Stimulated activated naive CD8-positive, alpha-beta T cell treated with anti-CD3 and anti-CD28 coated beads, Interleukin-15, amount 100 ng/mL, for 72 hours (primary cell): ENCODE results near the gene NBEA.
"Not testable (repeated sequence)": the region's sequence is repeated elsewhere in the genome, so short reads cannot be mapped to it uniquely, and the experiment has no call there.

Experiments used
- ATAC-seq: fragments of 150-1000 bp; cut with Tn5 transposase; 2 replicates; pipeline ENCODE4 v1.10.0; 2021; ENCODE audit warnings: mild to moderate bottlenecking, moderate library complexity
- DNase-seq, 2 donors: peaks; one replicate each; pipeline ENCODE4 v3.0.0; 2021 to 2022
- H3K27ac Mint-ChIP-seq, 2 donors: one replicate each; pipeline ENCODE4 v1.8.0; 2022; ENCODE audit warnings: mild to moderate bottlenecking in 2 of 2, mixed read lengths in 2 of 2, moderate library complexity in 2 of 2
- H3K27me3 Mint-ChIP-seq: one replicate; pipeline ENCODE4 v1.8.0; 2022; ENCODE audit warnings: mixed read lengths
- H3K4me1 Mint-ChIP-seq: one replicate; pipeline ENCODE4 v1.8.0; 2022; ENCODE audit warnings: mild to moderate bottlenecking, mixed read lengths
- H3K4me3 Mint-ChIP-seq, 2 donors: one replicate each; pipeline ENCODE4 v1.8.0; 2022; ENCODE audit warnings: mild to moderate bottlenecking in 2 of 2, mixed read lengths in 2 of 2, moderate library complexity in 1 of 2
- H3K9me3 Mint-ChIP-seq, 2 donors: one replicate each; pipeline ENCODE4 v1.8.0; 2022; ENCODE audit warnings: mixed read lengths in 2 of 2

NBEA gene

GRCh38 chr13:34941436-34941834 lies 635 bp upstream of the NBEA start:
- Mint-ChIP-seq H3K9me3 (no peaks in the 10 kb centered on the region), H3K27me3 (peaks cover 42% of the 10 kb centered on the region), H3K4me1 (peaks cover 19% of the 10 kb centered on the region), H3K27ac (no peak overlapping the region), H3K4me3 (peak overlapping the region; percentile 93 to 95)
- DNase-seq (no peak), ATAC-seq (no peak)

- H3K9me3 Mint-ChIP-seq = no peaks in the 10 kb centered on the region
- H3K4me3 Mint-ChIP-seq = peak overlapping the region; percentile 93 to 95
- peak; percentile 44 for ATAC-seq
Observed at GRCh38 chr13:34942732-34943435, 814 bp downstream of the NBEA start.

GRCh38 chr13:34943436-34944273 lies 1.6 kb downstream of the NBEA start:
- peaks cover 19% of the 10 kb centered on the region for H3K4me1 Mint-ChIP-seq
- DNase-seq (peak; percentile 4 to 13), ATAC-seq (peak; percentile 84)
- no peaks in the 10 kb centered on the region for H3K9me3 Mint-ChIP-seq
- H3K4me3 Mint-ChIP-seq = peak overlapping the region; percentile 93 to 95
- H3K27me3 Mint-ChIP-seq = peaks cover 36% of the 10 kb centered on the region
- peak overlapping the region in 1 of 2 donors; percentile 14 for H3K27ac Mint-ChIP-seq

More at GRCh38 chr13:34942732-34943435, 814 bp downstream of the NBEA start:
- H3K27me3 Mint-ChIP-seq = peaks cover 40% of the 10 kb centered on the region
- H3K4me1 Mint-ChIP-seq = peaks cover 19% of the 10 kb centered on the region
- H3K27ac Mint-ChIP-seq = peak overlapping the region; percentile 14 to 74
- peak; percentile 16 to 19 for DNase-seq

GRCh38 chr13:34944274-34944634 lies 2.2 kb downstream of the NBEA start:
- H3K4me1 Mint-ChIP-seq = peaks cover 19% of the 10 kb centered on the region
- DNase-seq (no peak), ATAC-seq (no peak)
- H3K9me3 Mint-ChIP-seq = no peaks in the 10 kb centered on the region
- H3K27me3 Mint-ChIP-seq = peaks cover 30% of the 10 kb centered on the region
- no peak overlapping the region for H3K27ac Mint-ChIP-seq
- no peak overlapping the region for H3K4me3 Mint-ChIP-seq

- peaks cover 29% of the 10 kb centered on the region for H3K27me3 Mint-ChIP-seq
- no peaks in the 10 kb centered on the region for H3K9me3 Mint-ChIP-seq
Observed at GRCh38 chr13:34944751-34945150, 2.7 kb downstream of the NBEA start.

GRCh38 chr13:34951528-34951927 lies 9.5 kb downstream of the NBEA start:
- DNase-seq = no peak
- Mint-ChIP-seq H3K27ac (no peak overlapping the region), H3K27me3 (no peaks in the 10 kb centered on the region), H3K4me1 (no peaks in the 10 kb centered on the region), H3K9me3 (no peaks in the 10 kb centered on the region), H3K4me3 (no peak overlapping the region)
- no peak for ATAC-seq

More at GRCh38 chr13:34944751-34945150, 2.7 kb downstream of the NBEA start:
- Mint-ChIP-seq H3K27ac (no peak overlapping the region), H3K4me1 (peaks cover 19% of the 10 kb centered on the region), H3K4me3 (no peak overlapping the region)
- ATAC-seq (no peak), DNase-seq (no peak)

GRCh38 chr13:34959489-34959888 lies 17.4 kb downstream of the NBEA start:
- H3K4me1 Mint-ChIP-seq = no peaks in the 10 kb centered on the region
- no peak overlapping the region for H3K27ac Mint-ChIP-seq
- no peak for ATAC-seq
- no peaks in the 10 kb centered on the region for H3K9me3 Mint-ChIP-seq
- no peak for DNase-seq
- H3K4me3 Mint-ChIP-seq = no peak overlapping the region
- no peaks in the 10 kb centered on the region for H3K27me3 Mint-ChIP-seq

GRCh38 chr13:34964558-34964957 lies 22.5 kb downstream of the NBEA start:
- H3K4me3 Mint-ChIP-seq = no peak overlapping the region
- no peaks in the 10 kb centered on the region for H3K4me1 Mint-ChIP-seq
- H3K27ac Mint-ChIP-seq = no peak overlapping the region
- H3K27me3 Mint-ChIP-seq = no peaks in the 10 kb centered on the region
- DNase-seq = no peak
- peaks cover 0 to 2% of the 10 kb centered on the region in 2 donors for H3K9me3 Mint-ChIP-seq
- no peak for ATAC-seq

GRCh38 chr13:34967851-34968562 lies 25.9 kb downstream of the NBEA start:
- DNase-seq = no peak
- ATAC-seq = no peak
- no peak overlapping the region for H3K4me3 Mint-ChIP-seq
- H3K9me3 Mint-ChIP-seq = peaks cover 0 to 29% of the 10 kb centered on the region in 2 donors
- H3K4me1 Mint-ChIP-seq = no peaks in the 10 kb centered on the region
- no peaks in the 10 kb centered on the region for H3K27me3 Mint-ChIP-seq
- no peak overlapping the region for H3K27ac Mint-ChIP-seq

- H3K4me1 Mint-ChIP-seq, H3K4me3 Mint-ChIP-seq, H3K27me3 Mint-ChIP-seq, H3K27ac Mint-ChIP-seq, DNase-seq, ATAC-seq: not testable (repeated sequence)
- H3K9me3 Mint-ChIP-seq = peaks cover 5 to 37% of the 10 kb centered on the region in 2 donors
Observed at GRCh38 chr13:34969539-34969938, 27.5 kb downstream of the NBEA start.

GRCh38 chr13:34970961-34971360 lies 28.9 kb downstream of the NBEA start:
- Mint-ChIP-seq H3K27me3 (no peaks in the 10 kb centered on the region), H3K4me3 (no peak overlapping the region), H3K27ac (no peak overlapping the region), H3K9me3 (peaks cover 11 to 46% of the 10 kb centered on the region in 2 donors), H3K4me1 (no peaks in the 10 kb centered on the region)
- DNase-seq (no peak), ATAC-seq (no peak)

- peaks cover 11 to 49% of the 10 kb centered on the region in 2 donors for H3K9me3 Mint-ChIP-seq
- DNase-seq (no peak), ATAC-seq (no peak)
- H3K4me3 Mint-ChIP-seq = no peak overlapping the region
- H3K4me1 Mint-ChIP-seq = no peaks in the 10 kb centered on the region
- no peak overlapping the region for H3K27ac Mint-ChIP-seq
- no peaks in the 10 kb centered on the region for H3K27me3 Mint-ChIP-seq
Observed at GRCh38 chr13:34971473-34971872, 29.4 kb downstream of the NBEA start.

- not testable (repeated sequence) for DNase-seq, H3K27me3 Mint-ChIP-seq, ATAC-seq, H3K4me3 Mint-ChIP-seq, H3K4me1 Mint-ChIP-seq, H3K27ac Mint-ChIP-seq
- peaks cover 33 to 35% of the 10 kb centered on the region in 2 donors for H3K9me3 Mint-ChIP-seq
Observed at GRCh38 chr13:34985199-34985598, 43.1 kb downstream of the NBEA start.

- H3K4me3 Mint-ChIP-seq = no peak overlapping the region
- H3K4me1 Mint-ChIP-seq = no peaks in the 10 kb centered on the region
- DNase-seq = no peak
- peaks cover 47 to 49% of the 10 kb centered on the region in 2 donors for H3K9me3 Mint-ChIP-seq
- ATAC-seq = no peak
- H3K27me3 Mint-ChIP-seq = no peaks in the 10 kb centered on the region
- H3K27ac Mint-ChIP-seq = no peak overlapping the region
Observed at GRCh38 chr13:34988330-34988791, 46.3 kb downstream of the NBEA start.

GRCh38 chr13:34990399-34991214 lies 48.5 kb downstream of the NBEA start:
- DNase-seq = no peak
- no peak for ATAC-seq
- no peaks in the 10 kb centered on the region for H3K27me3 Mint-ChIP-seq
- no peak overlapping the region for H3K4me3 Mint-ChIP-seq
- H3K4me1 Mint-ChIP-seq = no peaks in the 10 kb centered on the region
- H3K9me3 Mint-ChIP-seq = peaks cover 41 to 48% of the 10 kb centered on the region in 2 donors
- no peak overlapping the region for H3K27ac Mint-ChIP-seq
